Stimulated activated CD8-positive, alpha-beta memory T cell treated with anti-CD3 and anti-CD28 coated beads, Interleukin-7, amount 100 ng/mL, for 1 hour (primary cell): Measurements from ENCODE around the gene TMA7B.
"Not testable (repeated sequence)": the region's sequence is repeated elsewhere in the genome, so short reads cannot be mapped to it uniquely, and the experiment has no call there.

ENCODE experiments used
- DNase-seq, 2 donors: peaks; one replicate each; pipeline ENCODE4 v3.0.0-alpha.2; 2020; ENCODE audit warnings: low read depth in 2 of 2

TMA7B gene

GRCh38 chr22:39983346-39983745 lies 23.1 kb downstream of the TMA7B start:
- DNase-seq: no peak

GRCh38 chr22:39984006-39984405 lies 23.8 kb downstream of the TMA7B start:
- no peak for DNase-seq

GRCh38 chr22:39984746-39985145 lies 24.5 kb downstream of the TMA7B start:
- DNase-seq: no peak

GRCh38 chr22:39985383-39986035 lies 25.3 kb downstream of the TMA7B start:
- DNase-seq: no peak

- no peak for DNase-seq
Measured at GRCh38 chr22:39988386-39989114, 28.4 kb downstream of the TMA7B start.

- no peak for DNase-seq
Measured at GRCh38 chr22:39989633-39990032, 29.4 kb downstream of the TMA7B start.

- no peak for DNase-seq
Measured at GRCh38 chr22:39990686-39991085, 30.5 kb downstream of the TMA7B start.

GRCh38 chr22:39991159-39991860 lies 31.1 kb downstream of the TMA7B start:
- no peak for DNase-seq

GRCh38 chr22:39992088-39992826 lies 32.1 kb downstream of the TMA7B start:
- DNase-seq: no peak

GRCh38 chr22:39992894-39993293 lies 32.7 kb downstream of the TMA7B start:
- not testable (repeated sequence) for DNase-seq

- DNase-seq: no peak
Measured at GRCh38 chr22:39994041-39994565, 33.9 kb downstream of the TMA7B start.

GRCh38 chr22:39994566-39995392 lies 34.6 kb downstream of the TMA7B start, which contains the start of gene FAM83F:
Gene FAM83F, plus strand, starts transcription at chr22:39994954. Its CDS starts 89 bp downstream, at chr22:39995043.
- no peak for DNase-seq

- DNase-seq: no peak
Measured at GRCh38 chr22:39995393-39996252, 35.4 kb downstream of the TMA7B start.

- DNase-seq: no peak
Measured at GRCh38 chr22:39996732-39997131, 36.5 kb downstream of the TMA7B start.

- DNase-seq: no peak
Measured at GRCh38 chr22:39997421-39997820, 37.2 kb downstream of the TMA7B start.

- no peak for DNase-seq
Measured at GRCh38 chr22:39997939-39998726, 37.9 kb downstream of the TMA7B start.

GRCh38 chr22:39999144-39999757 lies 39.1 kb downstream of the TMA7B start:
- no peak for DNase-seq

GRCh38 chr22:40000171-40000570 lies 40.0 kb downstream of the TMA7B start:
- no peak for DNase-seq

- no peak for DNase-seq
Measured at GRCh38 chr22:40001106-40001505, 40.9 kb downstream of the TMA7B start.
